HG03060 (cell line): Measurements from ENCODE around the gene DNTTIP2.
A peak's percentile ranks its signal among the peaks of the same experiment; 100 is the strongest.
"Not testable (repeated sequence)": the region's sequence is repeated elsewhere in the genome, so short reads cannot be mapped to it uniquely, and the experiment has no call there.

Experiments
- ATAC-seq: cut with Tn5 transposase; IDR thresholded peaks from one replicate; pipeline ENCODE4 v1.9.1; 2021; ENCODE audit warnings: low read depth, moderate number of reproducible peaks; ENCODE audit not compliant: unreplicated experiment

DNTTIP2 gene

DNA sequence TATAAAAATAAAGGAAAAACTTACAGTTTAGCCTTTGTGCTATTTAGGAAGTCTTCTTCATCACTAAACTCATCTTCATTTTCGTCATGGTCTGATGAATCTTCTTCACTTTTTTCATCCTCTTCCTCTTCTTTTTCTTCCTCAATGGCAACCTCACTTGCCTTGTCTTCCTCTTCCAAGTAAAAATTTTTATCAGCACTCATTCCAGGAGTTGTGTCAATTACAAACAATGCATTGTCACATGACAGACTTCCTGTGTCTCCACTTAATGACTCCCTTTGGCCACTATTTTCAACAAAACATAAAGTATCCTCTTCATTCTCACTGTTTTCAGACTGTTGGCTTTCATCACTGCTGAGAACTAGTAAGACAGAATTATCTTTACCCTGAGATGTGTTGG lies 2.8 kb downstream of the DNTTIP2 start:
- no peak for ATAC-seq

DNA sequence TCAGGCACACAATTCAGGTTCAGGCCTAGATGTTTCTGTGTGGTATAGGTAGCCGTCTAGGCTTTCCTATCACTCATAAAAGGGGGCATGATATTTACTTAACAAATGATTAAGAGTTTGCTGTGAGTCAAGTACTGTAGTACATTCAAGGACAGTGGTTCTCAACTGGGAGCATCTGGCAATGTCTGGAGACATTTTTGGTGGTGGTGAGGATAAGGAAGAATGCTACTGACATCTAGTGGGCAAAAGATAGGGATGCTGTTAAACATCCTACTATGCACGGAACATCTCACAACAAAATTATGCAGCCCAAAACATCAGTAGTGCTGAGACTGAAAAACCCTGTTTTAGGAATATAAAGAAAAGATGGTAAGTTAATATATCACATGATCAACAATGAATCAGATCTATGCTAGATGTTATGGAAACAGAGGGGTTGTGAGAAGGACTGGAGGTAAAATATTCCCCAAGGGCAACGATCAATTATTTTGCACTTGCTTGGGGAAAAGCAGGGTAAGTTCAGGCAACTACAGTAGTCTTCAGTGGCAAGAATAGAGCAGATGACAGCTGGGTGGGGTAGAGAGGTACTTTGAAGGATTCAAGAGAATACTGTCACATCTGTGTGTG lies 4.9 kb downstream of the DNTTIP2 start:
- no peak for ATAC-seq

DNA sequence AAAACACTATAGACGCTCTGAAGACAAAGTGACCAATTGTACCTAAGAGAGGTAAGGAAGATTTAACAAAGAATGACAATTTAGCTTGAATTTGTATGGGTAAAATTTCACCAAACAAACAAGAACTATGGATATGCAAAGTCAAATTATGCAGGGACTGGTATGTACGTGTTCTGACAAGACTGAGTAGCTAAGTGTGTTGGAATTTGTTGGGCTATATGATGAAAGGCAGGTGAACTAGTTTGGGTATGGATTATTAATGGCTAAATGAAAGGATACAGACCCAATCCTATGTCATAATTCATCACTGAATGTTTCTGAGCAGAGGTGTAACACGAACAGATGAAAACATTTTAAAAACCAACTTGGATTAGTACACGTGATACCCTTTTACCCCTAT lies 7.6 kb downstream of the DNTTIP2 start:
- no peak for ATAC-seq

DNA sequence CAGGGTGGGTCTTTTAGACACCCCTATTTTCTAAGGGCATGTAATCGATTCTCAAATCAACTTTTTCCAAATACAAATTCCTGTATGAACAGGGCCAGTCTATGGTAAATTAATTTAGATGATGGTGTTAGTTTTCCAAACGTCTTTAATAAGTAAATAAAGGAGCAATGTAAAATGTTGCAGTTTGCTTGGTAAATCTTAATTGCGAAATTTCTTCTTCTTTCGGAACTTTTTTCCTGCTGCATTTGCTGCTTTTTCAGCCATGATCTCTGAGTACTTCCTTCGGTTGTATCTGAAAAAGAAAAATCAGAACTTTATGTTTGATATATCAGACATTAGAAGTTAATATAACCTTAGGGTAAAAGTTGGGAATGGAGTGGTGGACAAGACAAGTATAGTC lies 9.4 kb downstream of the DNTTIP2 start:
- ATAC-seq, result no peak

DNA sequence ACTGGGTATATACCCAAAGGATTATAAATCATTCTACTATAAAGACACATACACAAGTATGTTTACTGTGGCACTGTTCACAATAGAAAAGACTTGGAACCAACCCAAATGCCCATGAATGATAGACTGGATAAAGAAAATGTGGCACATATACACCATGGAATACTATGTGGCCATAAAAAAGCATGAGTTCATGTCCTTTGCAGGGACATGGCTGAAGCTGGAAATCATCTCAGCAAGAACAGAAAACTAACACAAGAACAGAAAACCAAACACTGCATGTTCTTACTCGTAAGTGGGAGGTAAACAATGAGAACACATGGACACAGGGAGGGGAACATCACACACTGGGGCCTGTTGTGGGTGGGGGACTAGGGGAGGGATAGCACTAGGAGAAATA lies 10.5 kb downstream of the DNTTIP2 start:
- ATAC-seq, result not testable (repeated sequence)

DNA sequence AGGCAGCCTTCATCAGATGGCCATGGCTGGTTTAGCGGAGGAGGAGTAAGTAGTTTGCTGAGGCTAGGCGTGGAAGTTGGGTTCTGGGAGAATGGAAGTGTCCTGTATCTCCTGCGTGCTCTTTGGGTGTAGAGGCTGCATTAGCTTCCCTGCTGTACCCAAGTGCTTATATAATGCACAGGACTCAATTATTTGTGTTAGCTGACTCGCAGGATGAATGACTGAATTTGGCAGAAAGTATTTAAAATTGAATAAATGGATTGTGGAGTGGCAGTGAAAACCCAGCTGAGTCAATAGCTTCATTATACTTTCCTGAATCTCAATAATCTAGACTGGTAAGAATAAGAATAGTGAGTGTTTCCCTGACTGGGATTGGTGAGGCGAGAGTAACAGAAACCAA lies 13.8 kb downstream of the DNTTIP2 start:
- ATAC-seq, result no peak

DNA sequence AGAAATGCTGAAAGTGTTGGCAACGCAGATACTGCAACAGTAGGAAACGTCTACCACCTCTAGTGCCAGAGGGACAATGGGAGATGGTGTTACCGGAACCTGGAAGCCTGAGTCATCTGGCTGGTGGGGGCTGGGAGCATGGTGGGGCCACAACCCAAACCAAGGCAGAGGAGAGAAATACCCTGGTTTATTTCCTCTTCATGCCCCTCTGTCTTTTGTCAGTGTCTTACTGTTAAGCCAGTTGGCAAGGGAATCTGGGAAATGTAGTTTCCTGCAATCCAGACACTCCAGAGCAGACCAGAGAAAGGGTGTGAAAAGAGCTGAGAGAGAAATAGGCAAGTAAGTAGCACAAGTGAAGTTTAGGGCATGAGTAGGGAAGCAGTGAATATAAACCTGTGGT lies 14.8 kb downstream of the DNTTIP2 start:
- no peak for ATAC-seq

DNA sequence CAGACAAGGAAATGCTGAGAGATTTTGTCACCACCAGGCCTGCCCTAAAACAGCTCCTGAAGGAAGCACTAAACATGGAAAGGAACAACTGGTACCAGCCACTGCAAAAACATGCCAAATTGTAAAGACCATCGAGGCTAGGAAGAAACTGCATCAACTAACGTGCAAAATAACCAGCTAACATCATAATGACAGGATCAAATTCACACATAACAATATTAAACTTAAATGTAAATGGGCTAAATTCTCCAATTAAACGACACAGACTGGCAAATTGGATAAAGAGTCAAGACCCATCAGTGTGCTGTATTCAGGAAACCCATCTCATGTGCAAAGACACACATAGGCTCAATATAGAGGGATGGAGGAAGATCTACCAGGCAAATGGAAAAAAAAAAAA lies 21.4 kb downstream of the DNTTIP2 start:
- not testable (repeated sequence) for ATAC-seq

DNA sequence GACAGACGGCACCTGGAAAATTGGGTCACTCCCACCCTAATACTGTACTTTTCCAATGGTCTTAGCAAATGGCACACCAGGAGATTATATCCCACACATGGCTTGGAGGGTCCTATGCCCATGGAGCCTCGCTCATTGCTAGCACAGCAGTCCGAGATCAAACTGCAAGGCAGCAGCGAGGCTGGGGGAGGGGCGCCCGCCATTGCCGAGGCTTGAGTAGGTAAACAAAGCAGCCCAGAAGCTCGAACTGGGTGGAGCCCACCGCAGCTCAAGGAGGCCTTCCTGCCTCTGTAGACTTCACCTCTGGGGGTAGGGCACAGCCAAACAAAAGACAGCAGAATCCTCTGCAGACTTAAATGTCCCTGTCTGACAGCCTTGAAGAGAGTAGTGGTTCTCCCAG lies 23.0 kb downstream of the DNTTIP2 start:
- not testable (repeated sequence) for ATAC-seq

DNA sequence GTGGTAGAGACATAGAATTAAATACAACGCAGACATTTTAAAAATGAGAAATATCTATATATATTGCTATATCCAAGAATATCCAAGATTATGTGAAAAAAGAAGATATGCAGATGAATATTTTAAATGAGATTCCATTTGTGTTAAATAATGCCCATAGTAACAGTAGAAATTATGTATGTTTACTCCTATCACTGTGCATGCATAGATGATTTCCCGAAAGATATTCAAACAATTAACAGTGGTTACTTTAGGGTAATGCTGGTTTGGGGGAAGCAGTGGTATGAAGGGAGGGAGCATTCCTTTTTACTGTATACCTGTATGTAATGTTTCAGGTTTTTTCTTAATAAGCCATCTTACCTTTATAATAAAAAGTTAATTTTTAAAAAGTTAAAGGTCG lies 25.1 kb downstream of the DNTTIP2 start:
- ATAC-seq, result no peak

DNA sequence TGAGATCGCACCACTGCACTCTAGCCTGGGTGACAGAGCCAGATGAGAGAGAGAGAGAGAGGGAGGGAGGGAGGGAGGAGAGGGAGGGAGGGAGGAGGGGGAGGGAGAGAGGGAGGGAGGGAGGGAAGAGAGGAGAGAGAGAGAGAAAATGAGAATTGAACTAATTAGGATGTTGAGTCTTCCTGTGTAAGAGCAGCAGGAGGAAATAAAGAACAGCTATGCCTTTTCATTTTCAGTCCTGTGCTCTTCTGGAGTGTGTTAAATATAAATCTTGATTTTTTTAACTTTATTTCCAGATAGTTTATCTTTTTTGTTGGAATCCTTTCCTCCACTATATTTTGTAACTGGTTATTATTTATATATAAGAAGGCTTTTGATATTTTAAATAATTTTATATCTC lies 27.1 kb downstream of the DNTTIP2 start:
- no peak for ATAC-seq

DNA sequence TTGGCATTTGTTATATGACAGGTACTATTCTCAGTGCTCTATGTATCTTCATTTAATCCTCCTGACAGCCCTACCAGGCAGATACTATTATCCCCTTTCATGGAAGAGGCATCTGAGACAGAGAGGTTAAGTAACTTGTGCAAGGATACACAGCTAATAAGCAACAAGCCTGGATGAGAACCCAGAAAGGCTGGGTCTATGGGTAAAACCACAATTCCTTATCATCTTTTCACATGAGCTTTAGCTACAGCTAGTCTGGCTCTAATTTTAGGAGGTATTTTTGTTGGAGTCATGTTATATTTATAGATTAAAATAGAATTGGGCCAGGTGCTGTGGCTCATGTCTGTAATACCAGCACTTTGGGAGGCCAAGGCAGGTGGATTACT lies 27.7 kb downstream of the DNTTIP2 start:
- no peak for ATAC-seq

DNA sequence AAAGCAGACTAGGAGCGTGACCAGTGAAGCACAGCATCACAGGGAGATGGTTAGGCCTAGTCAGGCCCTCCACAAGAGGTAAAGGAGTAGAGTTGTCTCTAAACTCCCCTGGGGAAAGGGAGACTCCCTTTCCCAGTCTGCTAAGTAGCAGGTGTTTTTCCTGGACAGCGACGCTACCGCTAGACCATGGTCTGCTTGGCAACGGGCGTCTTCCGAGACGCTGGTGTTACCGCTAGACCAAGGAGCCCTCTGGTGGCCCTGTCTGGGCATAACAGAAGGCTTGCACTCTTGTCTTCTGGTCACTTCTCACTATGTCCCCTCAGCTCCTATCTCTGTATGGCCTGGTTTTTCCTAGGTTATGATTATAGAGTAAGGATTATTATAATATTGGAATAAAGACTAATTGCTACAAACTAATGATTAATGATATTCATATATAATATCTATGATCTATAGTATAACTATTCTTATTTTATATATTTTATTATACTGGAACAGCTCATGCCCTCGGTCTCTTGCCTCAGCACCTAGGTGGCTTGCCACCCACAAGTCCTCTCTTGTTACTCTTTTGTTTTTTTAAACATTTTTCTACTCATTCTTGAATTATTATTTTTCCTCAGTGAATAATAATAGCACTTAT lies 28.2 kb downstream of the DNTTIP2 start:
- not testable (repeated sequence) for ATAC-seq

DNA sequence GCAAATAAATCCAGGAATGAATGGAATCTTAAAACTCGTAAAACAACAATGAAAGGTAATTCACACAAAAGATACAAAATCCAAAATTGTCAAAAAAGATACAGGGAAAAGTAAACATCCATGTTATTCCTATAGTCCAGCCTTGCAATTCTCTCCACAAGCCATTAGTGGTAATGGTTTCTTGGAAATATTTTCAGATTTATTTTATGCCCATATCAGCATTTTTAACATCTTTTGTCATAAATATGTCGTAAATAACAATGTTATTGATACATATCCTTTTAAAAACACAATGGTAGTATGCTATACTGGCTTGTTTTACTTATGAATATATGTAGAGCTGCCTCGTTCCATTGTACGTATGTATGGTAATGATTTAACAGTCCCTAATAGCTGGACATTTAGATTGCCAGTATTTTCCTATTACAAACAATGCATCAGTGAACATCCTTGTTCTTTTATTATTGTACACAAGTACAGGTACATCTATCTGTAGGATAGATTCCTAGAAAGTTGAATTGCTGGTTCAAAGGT lies 30.6 kb downstream of the DNTTIP2 start:
- ATAC-seq, result no peak

DNA sequence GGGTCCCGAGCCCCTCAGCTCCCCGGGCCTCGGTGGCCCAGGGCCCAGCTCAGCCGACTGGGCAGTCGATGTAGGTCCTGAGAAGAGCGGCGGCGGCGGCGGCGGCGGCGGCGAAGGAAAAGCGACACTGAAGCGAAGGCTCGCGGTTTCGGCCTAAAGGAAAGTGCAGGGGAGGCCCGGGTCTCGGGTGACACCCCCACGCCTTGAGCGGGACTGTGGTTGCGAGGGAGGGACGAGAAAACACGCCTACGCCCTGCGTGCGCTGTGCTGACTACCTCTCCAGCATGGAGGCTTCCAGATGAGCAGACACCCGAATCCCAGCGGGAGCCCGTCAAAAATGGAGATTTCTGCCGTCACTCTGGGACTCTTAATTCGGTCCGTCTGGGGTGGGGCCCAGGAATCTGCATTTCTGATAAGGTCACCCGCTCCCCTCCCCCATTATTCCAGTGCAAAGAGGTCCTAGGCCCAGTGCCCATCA lies 31.2 kb downstream of the DNTTIP2 start:
- ATAC-seq, result no peak

DNA sequence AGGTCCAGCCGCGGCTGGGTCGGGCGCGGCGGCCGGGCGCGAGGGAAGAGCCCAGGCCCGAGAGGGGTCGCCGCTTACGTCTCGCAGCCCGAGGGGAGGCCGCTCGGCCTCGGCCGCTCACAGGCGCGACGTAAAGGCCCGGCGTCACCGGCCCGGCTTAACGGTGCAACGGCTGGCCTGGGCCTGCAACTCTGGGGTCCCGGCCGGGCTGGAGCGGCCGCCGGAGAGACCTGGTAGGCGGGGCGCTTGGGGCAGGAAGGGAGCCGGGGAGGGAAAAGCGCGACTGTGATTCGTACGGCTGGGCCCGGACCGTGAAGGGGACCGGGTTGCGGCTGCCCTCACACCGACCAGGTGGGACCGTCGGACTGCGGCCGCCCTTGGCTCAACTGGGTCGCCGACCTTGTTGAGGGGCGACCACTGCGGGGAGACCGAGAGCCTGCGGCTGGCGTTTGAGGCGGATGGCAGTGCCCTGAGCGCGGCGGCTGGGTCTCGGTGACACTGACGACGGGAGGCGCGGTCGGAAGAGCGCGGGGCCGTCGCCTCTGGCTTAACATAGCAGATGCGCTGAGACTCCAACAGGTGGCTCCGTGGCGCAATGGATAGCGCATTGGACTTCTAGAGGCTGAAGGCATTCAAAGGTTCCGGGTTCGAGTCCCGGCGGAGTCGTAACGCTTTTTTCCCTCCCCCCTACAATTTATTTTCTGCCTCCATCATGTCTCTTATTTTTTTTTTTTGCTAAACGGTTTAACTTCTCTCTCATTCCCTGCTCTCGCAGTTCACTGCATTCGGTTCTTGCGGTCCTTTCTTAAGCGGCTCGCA lies 31.8 kb downstream of the DNTTIP2 start:
- peak; percentile 51 for ATAC-seq

DNA sequence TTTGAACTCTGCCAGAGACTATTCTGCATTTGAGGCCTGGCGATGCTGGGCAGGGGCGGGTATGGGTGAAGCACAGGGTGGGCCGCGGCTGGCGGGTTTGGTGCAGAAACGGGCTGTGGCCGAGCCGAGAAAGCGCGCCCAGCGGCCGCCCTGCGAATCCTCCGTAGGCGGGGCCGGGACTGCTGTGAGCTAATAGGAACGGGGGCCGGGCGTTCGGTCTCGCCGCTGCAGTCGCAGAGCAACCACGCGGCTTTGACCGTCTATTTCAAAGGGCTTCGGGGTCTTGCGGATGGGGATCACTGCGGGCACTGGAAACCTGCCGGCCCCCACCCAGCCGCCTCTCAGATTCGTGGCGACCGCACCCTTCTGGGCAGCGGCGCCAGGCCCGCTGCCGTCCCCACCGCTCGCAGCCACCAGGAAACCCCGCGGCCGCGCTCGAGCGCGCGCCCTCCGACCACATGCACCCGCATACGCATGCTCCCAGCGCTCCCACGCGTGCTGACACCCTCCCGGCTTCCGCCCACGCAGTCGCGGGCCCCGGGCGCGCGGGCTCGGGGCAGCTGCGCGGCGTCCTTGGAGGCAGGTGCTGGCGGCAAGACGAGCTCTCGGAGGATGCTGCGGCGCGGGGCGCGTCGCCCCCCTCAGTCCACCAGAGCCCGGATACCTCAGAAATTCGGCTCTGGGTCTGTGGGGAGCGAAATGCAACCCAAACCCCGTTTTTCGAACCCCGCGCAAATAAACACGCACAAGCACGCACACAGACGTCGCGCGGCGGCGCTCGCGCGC lies 32.6 kb downstream of the DNTTIP2 start:
- no peak for ATAC-seq

DNA sequence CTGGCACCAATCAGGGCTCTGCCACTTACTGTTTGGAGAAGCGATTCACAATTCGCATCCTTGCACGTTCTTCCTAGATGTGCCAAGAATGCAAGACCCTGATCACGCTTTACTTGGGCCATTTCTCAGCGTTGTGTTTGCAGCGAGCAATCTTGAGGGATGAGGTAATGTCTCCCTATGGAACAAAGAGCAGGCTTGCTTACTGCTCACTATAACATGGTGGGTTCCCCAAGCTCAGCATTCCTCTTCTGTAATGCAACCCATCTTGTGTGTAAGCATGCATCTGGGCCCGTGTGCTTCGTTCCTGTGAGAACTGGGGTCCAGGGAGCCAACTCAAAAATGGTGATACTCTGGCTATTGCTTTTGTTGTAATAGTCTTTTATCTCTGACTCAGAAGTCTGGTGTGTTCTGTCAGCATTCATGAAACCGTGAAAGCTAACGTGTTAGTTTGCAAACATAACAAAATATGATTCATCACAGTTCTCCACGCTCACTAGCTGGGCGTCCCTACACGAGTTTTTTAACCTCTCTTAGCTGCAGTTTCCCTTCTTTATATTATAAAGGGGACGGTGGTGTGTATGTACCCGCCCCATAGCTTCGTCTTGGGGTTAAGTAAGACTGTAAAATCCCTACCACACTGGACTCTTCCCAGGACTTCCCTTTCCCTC lies 33.3 kb downstream of the DNTTIP2 start:
- no peak for ATAC-seq

DNA sequence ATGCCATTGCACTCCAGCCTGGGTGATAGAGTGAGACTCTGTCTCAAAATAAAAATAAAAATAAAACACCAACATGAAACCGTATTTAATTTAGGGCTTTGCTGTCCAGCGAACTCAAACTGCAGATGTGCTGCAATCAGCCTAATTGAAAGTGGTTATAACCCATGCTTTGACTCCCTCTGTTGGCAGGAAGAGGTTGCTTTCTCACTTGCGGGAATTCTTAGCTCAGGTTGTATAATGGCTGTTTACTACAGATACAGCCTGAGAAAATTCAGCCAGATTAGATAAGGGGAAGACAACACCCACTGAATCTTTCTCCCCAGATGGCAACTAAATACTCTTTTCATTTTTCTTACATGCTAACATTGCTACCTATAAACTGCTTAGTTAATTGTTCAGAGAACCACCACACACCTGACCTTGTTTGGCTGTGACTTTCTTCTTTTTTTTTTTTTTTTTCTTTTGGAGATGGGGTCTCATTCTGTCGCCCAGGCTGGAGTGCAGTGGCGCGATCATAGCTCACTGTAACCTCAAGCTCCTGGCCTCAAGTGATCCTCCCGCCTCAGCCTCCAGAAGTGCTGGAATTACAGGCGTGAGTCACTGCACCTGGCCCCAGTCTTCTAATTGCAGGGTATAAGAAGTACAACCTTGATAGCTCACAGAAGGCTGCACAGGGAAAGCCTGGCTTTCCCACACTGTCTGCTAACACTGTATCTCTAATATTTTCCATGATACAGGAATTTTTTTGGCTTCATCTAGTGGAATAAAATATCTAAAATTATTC lies 34.6 kb downstream of the DNTTIP2 start:
- ATAC-seq, result no peak
